C4-2B (cell line): ENCODE data around the gene TMBIM1.

Experiments
- H3K27ac ChIP-seq: fragments of 450-650 bp; 2 replicates; pipeline ENCODE4 v1.5.1; 2017
- ZFX ChIP-seq: fragments of 450-650 bp; IDR thresholded peaks from 2 replicates; pipeline ENCODE4 v1.6.1; 2017
- TF ChIP-seq, protein P1 (sequence below): fragments of 450-650 bp; conservative IDR thresholded peaks from 2 replicates; pipeline ENCODE4 v1.5.1; 2017; ENCODE audit warnings: mild to moderate bottlenecking

TMBIM1 gene

DNA sequence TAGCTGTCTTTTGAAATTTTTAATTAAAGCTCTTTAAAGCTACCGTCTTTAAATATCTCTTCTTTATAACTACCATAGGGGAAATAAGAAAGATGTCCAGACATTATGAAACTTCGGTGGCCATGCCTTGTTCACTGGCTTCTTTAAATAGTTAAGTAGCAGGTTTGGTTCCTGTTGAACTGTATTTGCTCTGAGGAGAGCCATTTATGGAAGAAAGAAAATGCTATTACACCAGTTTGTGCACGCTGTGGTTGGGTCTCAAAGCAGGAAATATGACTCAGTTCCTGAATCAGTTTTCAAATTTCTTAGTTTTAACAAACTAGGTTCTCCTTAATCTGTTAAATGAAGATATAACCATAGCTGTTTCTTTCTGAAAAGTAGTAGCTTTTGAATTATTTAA is 63.1 kb downstream of the TMBIM1 start:
- TF ChIP-seq, protein P1, sequence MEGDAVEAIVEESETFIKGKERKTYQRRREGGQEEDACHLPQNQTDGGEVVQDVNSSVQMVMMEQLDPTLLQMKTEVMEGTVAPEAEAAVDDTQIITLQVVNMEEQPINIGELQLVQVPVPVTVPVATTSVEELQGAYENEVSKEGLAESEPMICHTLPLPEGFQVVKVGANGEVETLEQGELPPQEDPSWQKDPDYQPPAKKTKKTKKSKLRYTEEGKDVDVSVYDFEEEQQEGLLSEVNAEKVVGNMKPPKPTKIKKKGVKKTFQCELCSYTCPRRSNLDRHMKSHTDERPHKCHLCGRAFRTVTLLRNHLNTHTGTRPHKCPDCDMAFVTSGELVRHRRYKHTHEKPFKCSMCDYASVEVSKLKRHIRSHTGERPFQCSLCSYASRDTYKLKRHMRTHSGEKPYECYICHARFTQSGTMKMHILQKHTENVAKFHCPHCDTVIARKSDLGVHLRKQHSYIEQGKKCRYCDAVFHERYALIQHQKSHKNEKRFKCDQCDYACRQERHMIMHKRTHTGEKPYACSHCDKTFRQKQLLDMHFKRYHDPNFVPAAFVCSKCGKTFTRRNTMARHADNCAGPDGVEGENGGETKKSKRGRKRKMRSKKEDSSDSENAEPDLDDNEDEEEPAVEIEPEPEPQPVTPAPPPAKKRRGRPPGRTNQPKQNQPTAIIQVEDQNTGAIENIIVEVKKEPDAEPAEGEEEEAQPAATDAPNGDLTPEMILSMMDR, result no peak
- TF ChIP-seq ZFX, result no peak
- H3K27ac ChIP-seq, result no peak overlapping the region

DNA sequence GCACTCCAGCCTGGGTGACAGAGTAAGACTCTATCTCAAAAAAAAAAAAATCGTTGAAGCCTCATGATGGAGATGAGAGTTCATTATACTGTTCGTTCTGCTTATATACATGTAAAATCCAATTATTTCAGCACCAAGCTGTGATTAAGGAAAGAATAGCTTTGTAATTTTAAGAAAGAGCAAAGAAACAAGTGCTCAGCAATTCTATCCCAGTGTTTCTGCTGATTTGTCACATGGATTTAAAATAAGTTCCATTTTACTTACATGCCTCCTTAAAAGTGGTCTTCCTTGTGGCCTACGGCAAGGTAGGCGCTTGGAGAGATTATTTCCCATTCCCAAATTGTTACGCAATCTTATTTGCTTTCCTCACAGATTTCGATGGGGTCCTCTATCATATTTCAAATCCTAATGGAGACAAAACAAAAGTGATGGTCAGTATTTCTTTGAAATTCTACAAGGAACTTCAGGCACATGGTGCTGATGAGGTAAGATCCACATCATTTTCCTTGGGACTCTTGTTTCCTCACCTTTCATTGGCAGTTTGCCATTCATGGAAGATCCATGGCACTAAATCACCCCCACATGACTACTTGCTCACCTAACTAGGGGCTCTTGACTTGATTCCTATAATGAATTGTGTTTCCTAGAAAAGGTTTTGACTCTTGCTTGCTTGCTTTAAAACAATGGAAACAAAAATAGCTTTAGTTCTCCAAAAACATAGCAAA is 63.8 kb downstream of the TMBIM1 start:
- TF ChIP-seq, protein P1, result no peak
- no peak for TF ChIP-seq ZFX
- H3K27ac ChIP-seq, result no peak overlapping the region

DNA sequence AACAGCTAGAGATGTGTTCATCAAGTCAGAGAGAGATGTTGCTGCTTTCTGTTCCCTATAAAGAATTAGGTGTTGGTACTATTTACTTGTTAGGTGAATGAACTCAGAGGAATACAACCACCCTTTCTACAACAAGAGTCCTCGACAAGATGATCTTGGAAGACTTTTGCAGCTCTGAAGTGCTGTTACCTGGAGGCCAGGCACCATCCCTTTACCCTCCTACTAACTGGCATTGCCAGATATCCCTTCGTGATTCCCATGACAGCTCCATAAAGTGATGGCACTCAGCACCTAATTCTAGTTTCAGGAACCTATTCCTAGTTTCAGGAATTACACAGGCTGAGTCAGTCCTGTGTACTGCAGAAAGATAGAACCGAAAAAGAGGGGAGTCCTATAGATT is 65.4 kb downstream of the TMBIM1 start:
- TF ChIP-seq, protein P1, result no peak
- TF ChIP-seq ZFX, result no peak
- H3K27ac ChIP-seq, result no peak overlapping the region
